Stimulated activated CD4-positive, alpha-beta T cell treated with anti-CD3 and anti-CD28 coated beads, Interleukin-12 subunit alpha, Interleukin-12 subunit beta, amount 100 ng/mL, for 24 hours (primary cell): ENCODE results near the gene KTN1.

Experiments used
- DNase-seq, 2 experiments: peaks; one replicate each; pipeline ENCODE4 v3.0.0-alpha.2; 2020; ENCODE audit warnings: low read depth in 2 of 2

KTN1 gene

GRCh38 chr14:55667801-55668200, 87.8 kb downstream of the KTN1 start:
- no peak for DNase-seq

- no peak for DNase-seq
Observed at GRCh38 chr14:55671641-55672040, 91.6 kb downstream of the KTN1 start.

GRCh38 chr14:55673048-55673447, 93.0 kb downstream of the KTN1 start:
- DNase-seq: no peak

- no peak for DNase-seq
Observed at GRCh38 chr14:55681096-55681495, 101.1 kb downstream of the KTN1 start.

- DNase-seq: no peak
Observed at GRCh38 chr14:55684956-55685584, 105.1 kb downstream of the KTN1 start.

GRCh38 chr14:55686713-55687112, 106.7 kb downstream of the KTN1 start:
- DNase-seq: no peak

GRCh38 chr14:55688566-55688965, 108.6 kb downstream of the KTN1 start:
- no peak for DNase-seq

- no peak for DNase-seq
Observed at GRCh38 chr14:55689981-55690871, 110.2 kb downstream of the KTN1 start.

- DNase-seq: no peak
Observed at GRCh38 chr14:55691659-55692058, 111.7 kb downstream of the KTN1 start.

GRCh38 chr14:55693904-55694303, 113.9 kb downstream of the KTN1 start:
- no peak for DNase-seq

- DNase-seq: no peak
Observed at GRCh38 chr14:55697414-55697861, 117.4 kb downstream of the KTN1 start.

- DNase-seq: no peak
Observed at GRCh38 chr14:55698051-55698450, 118.0 kb downstream of the KTN1 start.

GRCh38 chr14:55699131-55700057, 119.4 kb downstream of the KTN1 start:
- no peak for DNase-seq

- DNase-seq: no peak
Observed at GRCh38 chr14:55701638-55702037, 121.6 kb downstream of the KTN1 start.

GRCh38 chr14:55702511-55702910, 122.5 kb downstream of the KTN1 start:
- no peak for DNase-seq

- DNase-seq: no peak
Observed at GRCh38 chr14:55704654-55705053, 124.6 kb downstream of the KTN1 start.

GRCh38 chr14:55705651-55706364, 125.8 kb downstream of the KTN1 start:
- DNase-seq: no peak

GRCh38 chr14:55706365-55706684, 126.3 kb downstream of the KTN1 start:
- DNase-seq: no peak

GRCh38 chr14:55706893-55707292, 126.9 kb downstream of the KTN1 start:
- no peak for DNase-seq

- DNase-seq: no peak
Observed at GRCh38 chr14:55707365-55707804, 127.4 kb downstream of the KTN1 start.

- DNase-seq: no peak
Observed at GRCh38 chr14:55710506-55711041, 130.6 kb downstream of the KTN1 start.
